Gastroesophageal sphincter (tissue), 3 donors: ENCODE measurements around the gene RPL10A.

Experiments used
- POLR2A ChIP-seq, 2 donors: fragments of 450-650 bp; IDR thresholded peaks; one replicate each; pipeline ENCODE4 v1.6.1; 2017; ENCODE audit warnings: antibody characterized with exemption in 2 of 2, mild to moderate bottlenecking in 2 of 2, moderate library complexity in 1 of 2
- TF ChIP-seq, protein P1 (sequence below), 4 experiments: fragments of 200-600 bp in 2 of 4; fragments of 450-650 bp in 2 of 4; sonication (generic) in 1 of 4; IDR thresholded peaks; one replicate each; pipeline ENCODE4 v1.5.1; 2017 to 2019; ENCODE audit warnings: antibody characterized with exemption in 4 of 4, mild to moderate bottlenecking in 2 of 4, moderate library complexity in 2 of 4

DNA sequence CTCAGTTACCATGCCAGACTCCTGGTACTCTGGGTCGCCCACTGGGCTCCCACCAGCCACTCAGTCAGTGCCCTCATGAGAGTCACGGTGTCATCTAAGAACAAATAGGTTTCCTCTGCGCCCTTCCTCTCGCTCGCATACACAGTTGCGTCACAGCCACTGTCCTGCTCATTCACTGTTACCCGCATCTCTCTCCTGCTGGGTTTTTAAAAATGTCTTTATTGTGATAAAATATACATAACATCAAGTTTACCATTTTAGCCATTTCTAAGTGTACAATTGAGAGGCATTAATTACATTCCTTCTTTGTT is 24.7 kb downstream of the RPL10A start:
- TF ChIP-seq, protein P1, sequence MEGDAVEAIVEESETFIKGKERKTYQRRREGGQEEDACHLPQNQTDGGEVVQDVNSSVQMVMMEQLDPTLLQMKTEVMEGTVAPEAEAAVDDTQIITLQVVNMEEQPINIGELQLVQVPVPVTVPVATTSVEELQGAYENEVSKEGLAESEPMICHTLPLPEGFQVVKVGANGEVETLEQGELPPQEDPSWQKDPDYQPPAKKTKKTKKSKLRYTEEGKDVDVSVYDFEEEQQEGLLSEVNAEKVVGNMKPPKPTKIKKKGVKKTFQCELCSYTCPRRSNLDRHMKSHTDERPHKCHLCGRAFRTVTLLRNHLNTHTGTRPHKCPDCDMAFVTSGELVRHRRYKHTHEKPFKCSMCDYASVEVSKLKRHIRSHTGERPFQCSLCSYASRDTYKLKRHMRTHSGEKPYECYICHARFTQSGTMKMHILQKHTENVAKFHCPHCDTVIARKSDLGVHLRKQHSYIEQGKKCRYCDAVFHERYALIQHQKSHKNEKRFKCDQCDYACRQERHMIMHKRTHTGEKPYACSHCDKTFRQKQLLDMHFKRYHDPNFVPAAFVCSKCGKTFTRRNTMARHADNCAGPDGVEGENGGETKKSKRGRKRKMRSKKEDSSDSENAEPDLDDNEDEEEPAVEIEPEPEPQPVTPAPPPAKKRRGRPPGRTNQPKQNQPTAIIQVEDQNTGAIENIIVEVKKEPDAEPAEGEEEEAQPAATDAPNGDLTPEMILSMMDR (IDR thresholded peaks at IDR 0.05), result no peak
- TF ChIP-seq POLR2A (IDR thresholded peaks at IDR 0.05), result no peak
